ENCODE measurements around the gene IFI27L2. TPM values are rescaled to one million over a fixed set of nuclear protein-coding genes. Genes with fewer than 3 reads are reported as not detected.

Gene IFI27L2
- total and polyA plus RNA-seq, 2 of the 8 experiments (the other 6 are each of a cell fraction or from before 2014, with no cell fraction given), result 14.0 to 69.6 TPM

- TF ChIP-seq CTCF (IDR thresholded peaks at IDR 0.05; ENCODE audit: control extremely low read depth in 1 of 3, insufficient read depth in 1 of 3, low read depth in 1 of 3, low read length in 3 of 3), result no peak
- TF ChIP-seq CHD1 (IDR thresholded peaks at IDR 0.05; ENCODE audit: low read depth, low read length), result no peak
- no peak for TF ChIP-seq EZH2 (IDR thresholded peaks at IDR 0.05; ENCODE audit: low read depth, low read length, severe bottlenecking)
Measured at GRCh38 chr14:94127330-94127729, 2.1 kb downstream of the IFI27L2 start (continued).
